Suprapubic skin (tissue), 4 donors: ENCODE data around the gene SLC39A5. TPM values are rescaled to one million over a fixed set of nuclear protein-coding genes. Genes with fewer than 3 reads are reported as not detected.

ENCODE experiments used
- DNase-seq, 2 donors: peaks; one replicate each; pipeline ENCODE4 v3.0.0-alpha.2; 2019; ENCODE audit warnings: low spot score in 2 of 2
- H3K27ac ChIP-seq: fragments of 200-600 bp; sonication (generic); one replicate; pipeline ENCODE4 v1.5.1; 2019
- H3K27me3 ChIP-seq: fragments of 200-600 bp; sonication (generic); one replicate; pipeline ENCODE4 v1.5.1; 2019
- H3K36me3 ChIP-seq: fragments of 200-600 bp; sonication (generic); one replicate; pipeline ENCODE4 v1.5.1; 2019
- H3K4me1 ChIP-seq: fragments of 200-600 bp; sonication (generic); one replicate; pipeline ENCODE4 v1.5.1; 2019
- H3K4me3 ChIP-seq: fragments of 200-600 bp; sonication (generic); one replicate; pipeline ENCODE4 v1.5.1; 2019; ENCODE audit warnings: mild to moderate bottlenecking
- H3K9me3 ChIP-seq: fragments of 200-600 bp; sonication (generic); one replicate; pipeline ENCODE4 v1.5.1; 2019
- EP300 ChIP-seq: sonication (generic); formaldehyde crosslinking; IDR thresholded peaks from one replicate; pipeline ENCODE4 v1.6.1; 2017; ENCODE audit warnings: antibody characterized with exemption
- POLR2A ChIP-seq, 2 donors: fragments of 450-650 bp; IDR thresholded peaks; one replicate each; pipeline ENCODE4 v1.6.1; 2017; ENCODE audit warnings: antibody characterized with exemption in 2 of 2, mild to moderate bottlenecking in 2 of 2, moderate library complexity in 2 of 2
- POLR2AphosphoS5 ChIP-seq, 3 donors: sonication (generic); formaldehyde crosslinking; IDR thresholded peaks; one replicate each; pipeline ENCODE4 v1.6.1; 2017; ENCODE audit warnings: antibody characterized with exemption in 3 of 3
- WGBS: methylation state at CpG from one replicate; pipeline ENCODE4 v1.1.5; 2018; 5-methylcytosine and 5-hydroxymethylcytosine counted together
- total RNA-seq, 4 donors: library from RNA; depleted of rRNA; stranded (reverse); fragments of >200 nt; gene quantifications; one replicate each; pipeline ENCODE4 v1.1.0, GENCODE V29; 2016
- TF ChIP-seq, protein P1 (sequence below), 2 donors: fragments of 200-600 bp in 1 of 2; fragments of 450-650 bp in 1 of 2; sonication (generic) in 1 of 2; IDR thresholded peaks; one replicate each; pipeline ENCODE4 v1.5.1; 2016 to 2019; ENCODE audit warnings: antibody characterized with exemption in 2 of 2, mild to moderate bottlenecking in 1 of 2, moderate library complexity in 1 of 2

SLC39A5 gene
- total RNA-seq, 4 donors from 2014 or later: 1.3 to 2.4 TPM; not detected in 2

DNA sequence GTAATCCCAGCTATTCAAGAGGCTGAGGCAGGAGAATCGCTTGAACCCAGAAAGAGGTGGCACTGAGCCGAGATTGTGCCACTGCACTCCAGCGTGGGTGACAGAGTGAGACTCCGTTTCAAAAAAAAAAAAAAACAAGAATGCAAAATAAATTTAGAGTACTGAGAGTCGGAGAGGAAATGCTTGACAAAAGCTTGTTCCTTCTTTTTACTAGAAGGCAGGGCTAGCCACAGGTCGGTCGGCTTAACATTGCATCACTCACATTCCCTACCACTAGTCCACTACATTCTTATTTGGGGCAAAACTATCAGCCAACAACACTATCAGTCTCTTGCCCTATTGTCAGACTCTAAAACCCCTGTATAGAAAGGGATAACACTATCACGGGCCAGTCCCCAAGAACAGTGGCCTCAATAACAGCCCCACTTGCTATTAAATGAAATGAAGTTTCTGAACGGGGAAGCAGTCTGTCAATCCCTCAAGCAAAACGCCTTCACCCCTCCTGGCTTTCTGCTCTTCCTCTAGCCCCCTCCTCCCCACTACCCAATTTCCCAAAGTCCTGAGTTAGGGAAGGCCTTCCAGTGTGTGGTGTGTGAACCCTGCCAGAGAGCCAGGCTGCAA is 9.1 kb upstream of the SLC39A5 start:
- no peak for TF ChIP-seq POLR2A (IDR thresholded peaks at IDR 0.05)
- TF ChIP-seq EP300: no peak
- Histone ChIP-seq H3K4me3 (peak overlapping the region; percentile 85), H3K36me3 (peaks cover 5% of the 10 kb centered on the region), H3K4me1 (peaks cover 42% of the 10 kb centered on the region), H3K27me3 (no peaks in the 10 kb centered on the region), H3K9me3 (no peaks in the 10 kb centered on the region), H3K27ac (peak overlapping the region; percentile 97)
- DNase-seq: no peak
- 4% methylated on average over 10 of the region's 10 CpGs for WGBS

DNA sequence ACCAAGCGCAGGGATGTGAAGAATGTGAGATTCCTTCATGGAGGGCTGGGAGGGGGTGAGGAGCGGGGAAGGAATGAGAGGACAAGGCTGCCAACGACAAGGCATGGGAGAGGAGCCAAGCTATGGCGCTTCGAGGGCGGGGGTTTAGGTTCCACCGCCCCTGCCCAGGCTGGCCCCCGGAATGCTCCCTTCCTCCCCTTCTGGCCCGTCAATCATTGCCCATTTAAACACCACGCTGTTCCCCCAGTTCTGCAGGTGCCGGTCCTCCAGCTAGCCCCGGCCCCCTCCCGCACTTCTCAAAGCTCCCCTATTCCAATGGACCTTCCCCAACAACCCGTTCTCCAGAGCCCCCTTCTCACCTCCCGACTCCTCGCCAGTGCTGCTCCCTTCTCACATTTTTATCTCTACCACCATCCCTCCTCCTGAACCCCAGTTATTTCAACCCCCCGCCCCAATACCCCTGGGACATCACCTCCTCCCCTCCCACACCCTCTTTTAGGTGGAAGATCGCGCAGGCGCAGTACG is 8.6 kb upstream of the SLC39A5 start:
- under 1% methylated on average over 21 of the region's 21 CpGs for WGBS
- Histone ChIP-seq H3K9me3 (no peaks in the 10 kb centered on the region), H3K27ac (peak overlapping the region; percentile 97), H3K27me3 (no peaks in the 10 kb centered on the region), H3K4me3 (peak overlapping the region; percentile 85), H3K4me1 (peaks cover 42% of the 10 kb centered on the region), H3K36me3 (peaks cover 4% of the 10 kb centered on the region)
- peak in 1 of 2 donors; percentile 86 for DNase-seq
- TF ChIP-seq EP300 (no peak), POLR2AphosphoS5 (IDR thresholded peaks at IDR 0.05) (no peak), POLR2A (IDR thresholded peaks at IDR 0.05) (no peak)
- TF ChIP-seq, protein P1, sequence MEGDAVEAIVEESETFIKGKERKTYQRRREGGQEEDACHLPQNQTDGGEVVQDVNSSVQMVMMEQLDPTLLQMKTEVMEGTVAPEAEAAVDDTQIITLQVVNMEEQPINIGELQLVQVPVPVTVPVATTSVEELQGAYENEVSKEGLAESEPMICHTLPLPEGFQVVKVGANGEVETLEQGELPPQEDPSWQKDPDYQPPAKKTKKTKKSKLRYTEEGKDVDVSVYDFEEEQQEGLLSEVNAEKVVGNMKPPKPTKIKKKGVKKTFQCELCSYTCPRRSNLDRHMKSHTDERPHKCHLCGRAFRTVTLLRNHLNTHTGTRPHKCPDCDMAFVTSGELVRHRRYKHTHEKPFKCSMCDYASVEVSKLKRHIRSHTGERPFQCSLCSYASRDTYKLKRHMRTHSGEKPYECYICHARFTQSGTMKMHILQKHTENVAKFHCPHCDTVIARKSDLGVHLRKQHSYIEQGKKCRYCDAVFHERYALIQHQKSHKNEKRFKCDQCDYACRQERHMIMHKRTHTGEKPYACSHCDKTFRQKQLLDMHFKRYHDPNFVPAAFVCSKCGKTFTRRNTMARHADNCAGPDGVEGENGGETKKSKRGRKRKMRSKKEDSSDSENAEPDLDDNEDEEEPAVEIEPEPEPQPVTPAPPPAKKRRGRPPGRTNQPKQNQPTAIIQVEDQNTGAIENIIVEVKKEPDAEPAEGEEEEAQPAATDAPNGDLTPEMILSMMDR (IDR thresholded peaks at IDR 0.05): no peak

DNA sequence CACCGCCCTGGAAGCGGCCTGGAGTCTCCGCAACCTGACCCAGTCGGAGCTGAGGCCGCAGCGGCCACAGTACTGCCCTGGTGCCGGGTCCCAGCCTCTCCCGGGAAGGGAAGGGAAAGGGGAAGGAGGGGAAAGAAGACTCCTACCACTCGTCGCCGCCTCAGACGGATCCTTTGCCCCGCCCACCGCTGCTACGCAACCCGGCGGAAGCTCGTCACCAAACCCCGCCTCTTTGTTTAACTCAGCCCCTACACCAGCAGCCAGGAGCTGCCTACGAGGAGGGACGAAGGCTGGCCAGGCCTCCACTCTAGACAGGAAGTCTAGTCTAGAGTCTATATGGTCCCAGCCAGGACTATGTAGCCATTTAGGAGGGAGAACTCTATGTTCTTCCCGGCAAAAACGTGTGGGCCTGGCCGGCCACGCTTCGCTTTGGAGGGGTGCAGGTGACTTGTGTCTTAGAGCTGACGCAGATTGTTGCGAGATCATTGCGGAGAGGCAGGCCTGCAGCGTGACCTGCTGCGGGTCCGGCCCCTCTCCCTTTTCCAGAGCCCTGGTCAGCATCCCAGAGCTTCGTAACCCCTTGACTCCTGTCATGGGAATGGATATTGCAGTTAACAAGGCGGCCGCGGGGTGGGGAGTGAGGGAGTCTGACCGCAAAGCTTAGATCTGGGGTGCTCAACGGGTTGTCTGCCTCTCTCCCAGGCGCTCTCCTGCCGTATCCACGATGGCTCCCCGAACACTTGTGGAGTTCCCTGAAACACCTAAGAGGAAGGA is 7.9 kb upstream of the SLC39A5 start, which contains the start of gene RNF41:
TSS of gene RNF41 (minus strand) at position 166 of the 774 bp plus-strand sequence. CDS start 7,875 bp downstream, outside the sequence.
- H3K27ac ChIP-seq: peak within 1 kb of the TSS; percentile 97
- peaks cover 42% of the 10 kb centered on the region for H3K4me1 ChIP-seq
- TF ChIP-seq EP300: peak; percentile 59
- TF ChIP-seq, protein P1 (IDR thresholded peaks at IDR 0.05): peak in 1 of 2 donors; percentile 17
- peak; percentile 6 to 93 (median 88) for TF ChIP-seq POLR2AphosphoS5 (IDR thresholded peaks at IDR 0.05)
- peak; percentile 83 to 91 for TF ChIP-seq POLR2A (IDR thresholded peaks at IDR 0.05)
- H3K27me3 ChIP-seq: no peaks in the 10 kb centered on the region
- peak within 1 kb of the TSS; percentile 85 for H3K4me3 ChIP-seq
- peak; percentile 97 to 98 for DNase-seq
- no peaks in the 10 kb centered on the region for H3K36me3 ChIP-seq
- no peaks in the 10 kb centered on the region for H3K9me3 ChIP-seq
- 1% methylated on average over 39 of the region's 42 CpGs for WGBS

DNA sequence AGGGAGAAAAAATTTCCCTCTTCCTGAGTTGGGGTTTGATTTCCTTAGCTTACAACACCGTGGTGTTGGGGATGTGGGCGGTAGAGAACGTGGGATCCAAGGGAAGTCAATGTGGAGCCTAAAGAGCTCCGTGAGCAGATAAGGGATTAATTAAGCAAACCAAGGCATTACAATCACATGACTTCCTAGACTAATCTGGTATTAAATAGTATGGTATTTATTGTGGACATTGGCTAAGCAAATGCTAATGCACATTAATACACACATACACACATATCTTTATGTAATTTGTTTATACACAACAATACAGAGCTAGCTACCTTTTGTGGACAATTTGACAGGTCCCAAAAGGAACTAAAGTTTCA is 7.3 kb upstream of the SLC39A5 start:
- no peaks in the 10 kb centered on the region for H3K9me3 ChIP-seq
- no peaks in the 10 kb centered on the region for H3K27me3 ChIP-seq
- H3K4me3 ChIP-seq: peak overlapping the region; percentile 85
- TF ChIP-seq POLR2A (IDR thresholded peaks at IDR 0.05): no peak
- no peak for TF ChIP-seq EP300
- TF ChIP-seq POLR2AphosphoS5 (IDR thresholded peaks at IDR 0.05): no peak
- TF ChIP-seq, protein P1 (IDR thresholded peaks at IDR 0.05): no peak
- 9% methylated on average over 4 of the region's 4 CpGs for WGBS
- H3K36me3 ChIP-seq: peaks cover 4% of the 10 kb centered on the region
- H3K27ac ChIP-seq: peak overlapping the region; percentile 97
- no peak for DNase-seq
- H3K4me1 ChIP-seq: peaks cover 42% of the 10 kb centered on the region

DNA sequence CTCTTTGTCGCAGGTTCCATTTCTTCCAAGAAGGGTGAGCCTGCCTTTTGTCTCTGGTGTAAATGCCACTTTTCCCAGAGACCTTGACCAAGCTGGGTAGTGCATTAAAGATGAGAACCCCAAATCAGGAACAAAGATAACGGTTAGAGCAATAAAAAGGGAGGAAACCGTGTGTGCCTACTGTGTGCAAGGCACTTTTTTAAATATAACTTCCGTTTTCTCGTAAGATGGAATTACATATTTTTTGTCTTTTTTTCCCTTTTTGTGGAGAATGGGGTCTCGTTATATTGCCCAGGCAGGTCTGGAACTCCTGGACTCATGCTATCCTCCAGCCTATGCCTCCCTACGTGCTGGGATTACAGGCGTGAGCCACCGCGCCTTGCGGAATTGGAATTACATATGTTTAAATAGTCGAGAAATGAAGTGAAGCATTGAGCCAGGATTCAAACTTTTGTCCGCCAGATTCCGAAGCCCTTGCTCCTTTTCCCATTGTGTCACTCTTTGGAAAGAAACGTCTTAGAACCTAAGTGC is 6.2 kb upstream of the SLC39A5 start:
- no peak for DNase-seq
- Histone ChIP-seq H3K4me3 (peak overlapping the region; percentile 75), H3K4me1 (peaks cover 42% of the 10 kb centered on the region), H3K27ac (peak overlapping the region; percentile 83), H3K9me3 (no peaks in the 10 kb centered on the region), H3K36me3 (peaks cover 13% of the 10 kb centered on the region), H3K27me3 (no peaks in the 10 kb centered on the region)
- TF ChIP-seq POLR2AphosphoS5 (IDR thresholded peaks at IDR 0.05): no peak
- TF ChIP-seq POLR2A (IDR thresholded peaks at IDR 0.05): no peak
- TF ChIP-seq, protein P1 (IDR thresholded peaks at IDR 0.05): no peak
- no peak for TF ChIP-seq EP300
- 23% methylated on average over 15 of the region's 15 CpGs for WGBS
